B cell (primary cell): ENCODE measurements around the gene GTF2H2C. TPM values are rescaled to one million over a fixed set of nuclear protein-coding genes. Genes with fewer than 3 reads are reported as not detected.
"Not testable (repeated sequence)": the region's sequence is repeated elsewhere in the genome, so short reads cannot be mapped to it uniquely, and the experiment has no call there.

Experiments used
- ATAC-seq: fragments of 200-7000 bp; cut with Tn5 transposase; one replicate; pipeline ENCODE4 v1.10.0; 2021; ENCODE audit warnings: low read depth, mild to moderate bottlenecking, moderate number of reproducible peaks, moderate library complexity
- CTCF ChIA-PET: fragments of 350-600 bp; sonication (Branson Sonifier 250); formaldehyde crosslinking; loops from one replicate; lab custom pipeline; 2021; ENCODE audit warnings: antibody characterized with exemption, inconsistent platforms; lab: Charles Lee
- POLR2A ChIA-PET: fragments of 350-600 bp; sonication (Branson Sonifier 250); formaldehyde crosslinking; loops from one replicate; lab custom pipeline; 2021; ENCODE audit warnings: antibody characterized with exemption; lab: Charles Lee
- DNase-seq: peaks from one replicate; pipeline ENCODE4 v3.0.0; 2013
- H2AFZ ChIP-seq: 2 replicates; pipeline ENCODE4 v1.6.1; 2012; ENCODE audit warnings: mild to moderate bottlenecking, low read depth, low read length; ENCODE audit not compliant: insufficient read depth, poor library complexity, severe bottlenecking
- H3K27ac ChIP-seq, 2 donors: 1 replicate in 1 of 2; 2 replicates in 1 of 2; pipeline ENCODE4 v1.5.1; 2012 to 2013; ENCODE audit warnings: low read length in 2 of 2, mild to moderate bottlenecking in 2 of 2, moderate library complexity in 1 of 2
- H3K27me3 ChIP-seq, 4 experiments: fragments of 200-600 bp in 1 of 4; sonication (generic) in 1 of 4; replicated peaks in 1 of 4; 1 replicate in 2 of 4; 2 replicates in 2 of 4; pipeline versions ENCODE4 v1.6.1 to v1.7.0; 2013 to 2016; ENCODE audit warnings: low read length in 3 of 4, mild to moderate bottlenecking in 2 of 4, mixed read lengths in 1 of 4, moderate library complexity in 1 of 4; ENCODE audit not compliant: insufficient read depth in 4 of 4, control insufficient read depth in 3 of 4; ENCODE audit errors: control extremely low read depth in 1 of 4
- H3K36me3 ChIP-seq, 2 experiments: replicated peaks in 1 of 2; 1 replicate in 1 of 2; 2 replicates in 1 of 2; pipeline versions ENCODE4 v1.6.1 to v1.7.1; 2013; ENCODE audit warnings: low read length in 1 of 2; ENCODE audit not compliant: insufficient read depth in 2 of 2, control insufficient read depth in 1 of 2; ENCODE audit errors: control extremely low read depth in 1 of 2, extremely low read depth in 1 of 2
- H3K4me1 ChIP-seq, 2 donors: fragments of 200-600 bp in 1 of 2; sonication (generic) in 1 of 2; 1 replicate in 1 of 2; 2 replicates in 1 of 2; pipeline versions ENCODE4 v1.5.1 to v1.6.1; 2013 to 2017; ENCODE audit warnings: low read length in 2 of 2; ENCODE audit not compliant: control insufficient read depth in 2 of 2, insufficient read depth in 2 of 2
- H3K4me2 ChIP-seq: replicated peaks from 2 replicates; pipeline ENCODE3; 2012; ENCODE audit warnings: mild to moderate bottlenecking, low read depth, low read length; ENCODE audit not compliant: poor library complexity, severe bottlenecking
- H3K4me3 ChIP-seq, 5 experiments: fragments of 200-600 bp in 1 of 5; sonication (generic) in 1 of 5; 1 replicate in 3 of 5; 2 replicates in 2 of 5; pipeline versions ENCODE4 v1.5.1 to v1.7.0; 2011 to 2016; ENCODE audit warnings: low read length in 4 of 5, mild to moderate bottlenecking in 4 of 5, low read depth in 2 of 5, control low read depth in 1 of 5, moderate library complexity in 1 of 5; ENCODE audit not compliant: insufficient read depth in 1 of 5; ENCODE audit errors: control extremely low read depth in 1 of 5, extremely low read depth in 1 of 5
- H3K79me2 ChIP-seq: fragments of 200-600 bp; sonication (generic); one replicate; pipeline ENCODE4 v1.6.0; 2016; ENCODE audit warnings: low read length; ENCODE audit not compliant: control insufficient read depth, insufficient read depth
- H3K9ac ChIP-seq: fragments of 200-600 bp; sonication (generic); 2 replicates; pipeline ENCODE4 v1.6.1; 2017; ENCODE audit warnings: mild to moderate bottlenecking, low read length, moderate library complexity
- H3K9me3 ChIP-seq, 3 donors: one replicate each; pipeline versions ENCODE4 v1.6.1 to v1.7.1; 2013; ENCODE audit warnings: low read length in 2 of 3; ENCODE audit not compliant: control insufficient read depth in 2 of 3, insufficient read depth in 1 of 3; ENCODE audit errors: control extremely low read depth in 1 of 3
- H4K20me1 ChIP-seq: 2 replicates; pipeline ENCODE4 v1.6.0; 2012; ENCODE audit warnings: mild to moderate bottlenecking, low read length; ENCODE audit not compliant: insufficient read depth, control insufficient read depth, poor library complexity, severe bottlenecking
- H3K27ac Mint-ChIP-seq: one replicate; pipeline ENCODE4 v1.8.0; 2021; ENCODE audit warnings: mixed read lengths
- H3K27me3 Mint-ChIP-seq: one replicate; pipeline ENCODE4 v1.8.0; 2021; ENCODE audit warnings: mixed read lengths
- H3K4me1 Mint-ChIP-seq: one replicate; pipeline ENCODE4 v1.8.0; 2021; ENCODE audit warnings: mixed read lengths
- H3K4me3 Mint-ChIP-seq: one replicate; pipeline ENCODE4 v1.8.0; 2021; ENCODE audit warnings: mixed read lengths
- H3K9me3 Mint-ChIP-seq: one replicate; pipeline ENCODE4 v1.8.0; 2022; ENCODE audit warnings: mixed read lengths; ENCODE audit not compliant: insufficient read depth
- WGBS: methylation state at CpG from one replicate; pipeline ENCODE4 v1.1.5; 2013; ENCODE audit warnings: missing lambda C conversion rate; ENCODE audit not compliant: insufficient coverage; 5-methylcytosine and 5-hydroxymethylcytosine counted together
- intact Hi-C: fragments of 100-400 bp; cut with micrococcal nuclease; formaldehyde crosslinking; loops from one replicate; pipeline ENCODE4 v1.10.0; 2022
- polyA plus RNA-seq: library from polyadenylated mRNA; depleted of rRNA; stranded (reverse); fragments of >200 nt; gene quantifications from 2 replicates; pipeline ENCODE4 v1.2.3, GENCODE V29; 2012
- total RNA-seq, 2 donors: library from RNA; stranded (reverse); fragments of 120-200 nt in 1 of 2; gene quantifications; 1 replicate in 1 of 2; 2 replicates in 1 of 2; pipeline versions ENCODE4 v1.2.3 to v1.2.4, GENCODE V29; 2013 to 2022

GTF2H2C gene
- total and polyA plus RNA-seq, 2 donors (not counting 1 experiment from before 2014, with no cell fraction given): 13.2 to 46.2 TPM

- POLR2A ChIA-PET, H3K36me3 ChIP-seq, H4K20me1 ChIP-seq, H3K79me2 ChIP-seq, H3K4me3 ChIP-seq, H3K27ac Mint-ChIP-seq, H3K27me3 Mint-ChIP-seq, H2AFZ ChIP-seq, H3K9ac ChIP-seq, DNase-seq, CTCF ChIA-PET, H3K27me3 ChIP-seq, H3K27ac ChIP-seq, H3K9me3 ChIP-seq, H3K9me3 Mint-ChIP-seq, H3K4me3 Mint-ChIP-seq, H3K4me1 Mint-ChIP-seq, H3K4me1 ChIP-seq, H3K4me2 ChIP-seq, intact Hi-C loops: not testable (repeated sequence)
- ATAC-seq: peak; percentile 68
- no CpG with 5 or more reads among the region's 6 CpGs for WGBS
Observed at GRCh38 chr5:69601947-69602346, 42.0 kb downstream of the GTF2H2C start.

GRCh38 chr5:69606839-69607238, 46.8 kb downstream of the GTF2H2C start:
- CTCF ChIA-PET, intact Hi-C loops, H3K4me1 ChIP-seq, H3K4me2 ChIP-seq, H3K36me3 ChIP-seq, H3K9me3 ChIP-seq, H3K27ac ChIP-seq, H3K27me3 Mint-ChIP-seq, H3K27ac Mint-ChIP-seq, H3K9me3 Mint-ChIP-seq, DNase-seq, H3K9ac ChIP-seq, H3K79me2 ChIP-seq, H3K27me3 ChIP-seq, H3K4me1 Mint-ChIP-seq, H4K20me1 ChIP-seq, H3K4me3 ChIP-seq, POLR2A ChIA-PET, H2AFZ ChIP-seq, H3K4me3 Mint-ChIP-seq: not testable (repeated sequence)
- ATAC-seq: peak; percentile 36
- WGBS: no CpG with 5 or more reads among the region's 6 CpGs

GRCh38 chr5:69607750-69608149, 47.8 kb downstream of the GTF2H2C start:
- H3K4me3 Mint-ChIP-seq, POLR2A ChIA-PET, H3K27me3 ChIP-seq, DNase-seq, H3K4me2 ChIP-seq, H3K27me3 Mint-ChIP-seq, H3K79me2 ChIP-seq, CTCF ChIA-PET, H3K27ac Mint-ChIP-seq, H3K27ac ChIP-seq, H4K20me1 ChIP-seq, H3K36me3 ChIP-seq, H3K9ac ChIP-seq, ATAC-seq, H2AFZ ChIP-seq, H3K9me3 Mint-ChIP-seq, H3K4me3 ChIP-seq, H3K4me1 Mint-ChIP-seq, H3K4me1 ChIP-seq, H3K9me3 ChIP-seq, intact Hi-C loops: not testable (repeated sequence)
- WGBS: no CpG with 5 or more reads among the region's 1 CpG

- no CpG with 5 or more reads among the region's 6 CpGs for WGBS
- intact Hi-C loops, H3K4me1 Mint-ChIP-seq, H3K4me2 ChIP-seq, ATAC-seq, CTCF ChIA-PET, H3K4me1 ChIP-seq, H3K27ac Mint-ChIP-seq, H3K9me3 Mint-ChIP-seq, H2AFZ ChIP-seq, H3K4me3 ChIP-seq, H3K36me3 ChIP-seq, H3K27me3 ChIP-seq, H3K27me3 Mint-ChIP-seq, H3K79me2 ChIP-seq, H3K9ac ChIP-seq, POLR2A ChIA-PET, H3K9me3 ChIP-seq, H3K4me3 Mint-ChIP-seq, H4K20me1 ChIP-seq, H3K27ac ChIP-seq, DNase-seq: not testable (repeated sequence)
Observed at GRCh38 chr5:69608861-69609496, 49.0 kb downstream of the GTF2H2C start.
